Osteoblast (primary cell): ENCODE data around the gene ANKRD29. TPM values are rescaled to one million over a fixed set of nuclear protein-coding genes. Genes with fewer than 3 reads are reported as not detected.
"Not testable (repeated sequence)": the region's sequence is repeated elsewhere in the genome, so short reads cannot be mapped to it uniquely, and the experiment has no call there.

Experiments
- DNase-seq: peaks from one replicate; pipeline ENCODE4 v3.0.0; 2011; ENCODE audit warnings: low spot score, mixed read lengths; ENCODE audit not compliant: insufficient read length; ENCODE audit errors: missing footprints
- H2AFZ ChIP-seq: 2 replicates; pipeline ENCODE4 v1.6.0; 2011; ENCODE audit warnings: mild to moderate bottlenecking, low read length
- H3K27ac ChIP-seq: 2 replicates; pipeline ENCODE4 v1.5.1; 2011; ENCODE audit warnings: mild to moderate bottlenecking, low read depth, low read length, moderate library complexity
- H3K27me3 ChIP-seq: 2 replicates; pipeline ENCODE4 v1.6.0; 2012; ENCODE audit warnings: mild to moderate bottlenecking, control low read depth, inconsistent platforms, low read length, moderate library complexity; ENCODE audit not compliant: insufficient read depth
- H3K36me3 ChIP-seq: 2 replicates; pipeline ENCODE4 v1.5.1; 2011; ENCODE audit warnings: mild to moderate bottlenecking, low read length, control low read depth, moderate library complexity; ENCODE audit not compliant: insufficient read depth
- H3K4me1 ChIP-seq: 2 replicates; pipeline ENCODE4 v1.5.1; 2011; ENCODE audit warnings: mild to moderate bottlenecking, low read length, control low read depth, moderate library complexity; ENCODE audit not compliant: insufficient read depth
- H3K4me2 ChIP-seq: 2 replicates; pipeline ENCODE4 v1.6.0; 2011; ENCODE audit warnings: mild to moderate bottlenecking, low read length; ENCODE audit not compliant: insufficient read depth
- H3K4me3 ChIP-seq: fragments of 200-600 bp; sonication (generic); 3 replicates; pipeline ENCODE4 v1.5.1; 2012; ENCODE audit warnings: mild to moderate bottlenecking, low read length, inconsistent platforms; ENCODE audit not compliant: insufficient read depth
- H3K79me2 ChIP-seq: 2 replicates; pipeline ENCODE4 v1.6.0; 2012; ENCODE audit warnings: mild to moderate bottlenecking, low read length, control low read depth, inconsistent platforms; ENCODE audit not compliant: insufficient read depth
- H3K9me3 ChIP-seq: 2 replicates; pipeline ENCODE4 v1.5.1; 2011; ENCODE audit warnings: low read depth, low read length, control low read depth
- H4K20me1 ChIP-seq: 2 replicates; pipeline ENCODE4 v1.6.0; 2012; ENCODE audit warnings: mild to moderate bottlenecking, low read length, control low read depth; ENCODE audit not compliant: insufficient read depth
- CTCF ChIP-seq: IDR thresholded peaks from 2 replicates; pipeline ENCODE4 v1.5.1; 2011; ENCODE audit warnings: mild to moderate bottlenecking, low read depth, low read length, moderate library complexity; ENCODE audit errors: extremely low read depth
- total RNA-seq: library from RNA; depleted of rRNA; stranded (reverse); fragments of >200 nt; gene quantifications from 2 replicates; pipeline ENCODE4 v1.2.3, GENCODE V29; 2012

The ANKRD29 gene
- total RNA-seq, 1 donor, result 9.8 TPM

GRCh38 chr18:23580677-23581367, 81.9 kb downstream of the ANKRD29 start:
- Histone ChIP-seq H3K4me2 (peak overlapping the region; percentile 60), H3K4me3 (no peak overlapping the region), H3K27me3 (no peaks in the 10 kb centered on the region), H2AFZ (no peak overlapping the region), H3K9me3 (no peaks in the 10 kb centered on the region), H3K27ac (peak overlapping the region; percentile 64), H4K20me1 (peaks cover 46% of the 10 kb centered on the region), H3K36me3 (no peaks in the 10 kb centered on the region), H3K4me1 (peaks cover 54% of the 10 kb centered on the region), H3K79me2 (peaks cover 84% of the 10 kb centered on the region)
- DNase-seq, result peak; percentile 94
- TF ChIP-seq CTCF, result no peak

- H4K20me1 ChIP-seq, result peaks cover 49% of the 10 kb centered on the region
- no peak for TF ChIP-seq CTCF
- H3K36me3 ChIP-seq, result peaks cover 5% of the 10 kb centered on the region
- H3K27ac ChIP-seq, result no peak overlapping the region
- peaks cover 52% of the 10 kb centered on the region for H3K4me1 ChIP-seq
- H3K9me3 ChIP-seq, result no peaks in the 10 kb centered on the region
- H3K4me3 ChIP-seq, result no peak overlapping the region
- no peak overlapping the region for H3K4me2 ChIP-seq
- H3K27me3 ChIP-seq, result no peaks in the 10 kb centered on the region
- no peak overlapping the region for H2AFZ ChIP-seq
- peak; percentile 84 for DNase-seq
- H3K79me2 ChIP-seq, result peaks cover 84% of the 10 kb centered on the region
These were observed 83.6 kb downstream of the ANKRD29 start for GRCh38 chr18:23578891-23579653.

GRCh38 chr18:23578067-23578701, 84.5 kb downstream of the ANKRD29 start:
- Histone ChIP-seq H4K20me1 (peaks cover 42% of the 10 kb centered on the region), H3K4me1 (peaks cover 54% of the 10 kb centered on the region), H3K4me2 (no peak overlapping the region), H3K27ac (no peak overlapping the region), H3K79me2 (peaks cover 84% of the 10 kb centered on the region), H2AFZ (no peak overlapping the region), H3K27me3 (no peaks in the 10 kb centered on the region), H3K36me3 (peaks cover 8% of the 10 kb centered on the region), H3K4me3 (no peak overlapping the region), H3K9me3 (no peaks in the 10 kb centered on the region)
- no peak for TF ChIP-seq CTCF
- peak; percentile 45 for DNase-seq

- peaks cover 42% of the 10 kb centered on the region for H4K20me1 ChIP-seq
- not testable (repeated sequence) for DNase-seq, H2AFZ ChIP-seq, H3K27ac ChIP-seq, H3K4me3 ChIP-seq, H3K27me3 ChIP-seq, H3K9me3 ChIP-seq, H3K4me2 ChIP-seq
- peaks cover 54% of the 10 kb centered on the region for H3K4me1 ChIP-seq
- H3K79me2 ChIP-seq, result peaks cover 84% of the 10 kb centered on the region
- H3K36me3 ChIP-seq, result peaks cover 15% of the 10 kb centered on the region
These were observed 85.2 kb downstream of the ANKRD29 start for GRCh38 chr18:23577521-23577920.
